ENCODE results near the gene HIGD1A. TPM values are rescaled to one million over a fixed set of nuclear protein-coding genes. Genes with fewer than 3 reads are reported as not detected.
"Not testable (repeated sequence)": the region's sequence is repeated elsewhere in the genome, so short reads cannot be mapped to it uniquely, and the experiment has no call there.

The HIGD1A gene
- polyA plus RNA-seq, 3 donors = 132 to 145 (median 136) TPM

DNA sequence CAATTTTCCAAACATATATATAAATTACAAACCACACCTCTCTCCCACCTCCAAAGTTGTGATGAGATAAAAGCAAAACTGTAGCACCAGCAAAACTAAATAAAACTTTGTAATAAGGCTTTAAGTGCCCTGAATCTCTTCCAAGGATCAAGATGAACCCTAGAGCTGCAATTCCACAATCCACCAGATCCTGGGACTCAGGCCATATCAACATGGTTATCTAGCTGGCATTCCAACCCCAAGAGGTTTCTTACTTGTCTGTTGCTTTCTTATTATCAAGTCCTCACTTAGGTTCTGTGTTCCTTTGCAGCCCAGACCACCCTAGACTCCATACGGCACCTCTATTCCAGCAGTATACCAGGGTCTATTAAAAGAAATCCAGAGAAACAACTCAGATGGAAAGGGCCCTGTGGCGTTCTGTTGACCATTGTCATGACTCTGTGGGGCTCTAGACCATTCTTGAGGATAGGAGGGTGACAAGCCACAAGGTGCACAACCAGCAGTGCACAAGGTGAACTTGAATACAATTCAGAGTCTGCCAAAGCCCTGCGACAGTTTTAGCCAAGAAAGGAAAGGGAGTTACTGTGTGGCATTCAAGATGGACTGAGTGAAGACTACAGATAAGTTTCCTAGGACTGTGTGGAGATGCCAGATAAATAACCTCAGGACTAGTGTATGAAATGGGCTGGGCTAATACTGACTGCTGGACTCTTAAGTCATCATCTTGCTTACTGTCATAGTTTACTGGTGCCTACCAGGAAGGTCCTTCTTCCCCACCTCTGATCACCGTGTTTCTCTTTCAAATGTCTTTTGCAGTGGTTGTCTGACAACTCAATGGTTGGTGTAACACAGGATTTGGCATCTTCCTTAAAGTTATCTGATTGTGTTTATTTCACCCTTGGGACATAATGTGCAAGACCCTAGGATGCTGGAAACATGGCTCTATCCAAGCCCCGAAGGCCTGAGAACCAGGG lies 32.1 kb upstream of the HIGD1A start:
- DNase-seq = no peak

DNA sequence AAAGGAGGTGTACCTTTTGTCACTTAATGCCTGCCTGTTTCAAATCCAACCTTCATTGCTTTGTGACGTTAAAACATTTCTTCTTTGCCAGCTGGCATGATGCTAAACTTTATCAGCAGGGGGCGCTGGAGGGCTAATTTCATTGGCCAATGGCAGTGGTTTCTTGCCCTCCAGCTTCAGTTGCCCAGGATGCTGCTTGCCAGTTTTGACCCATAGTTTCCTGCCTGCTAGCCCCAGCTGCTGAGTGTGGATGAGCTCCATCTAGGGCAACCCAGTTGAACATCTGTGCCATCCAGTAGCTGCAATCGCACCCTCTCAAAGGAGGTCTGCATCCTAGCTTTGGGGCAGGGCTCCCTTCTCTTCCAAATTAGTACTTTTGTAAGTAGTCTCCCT lies 27.0 kb upstream of the HIGD1A start:
- peak; percentile 68 for DNase-seq

- no peak for DNase-seq
Observed at GRCh38 chr3:42830437-42831320, 26.4 kb upstream of the HIGD1A start.

GRCh38 chr3:42829628-42830436 lies 25.5 kb upstream of the HIGD1A start:
- DNase-seq = no peak

DNA sequence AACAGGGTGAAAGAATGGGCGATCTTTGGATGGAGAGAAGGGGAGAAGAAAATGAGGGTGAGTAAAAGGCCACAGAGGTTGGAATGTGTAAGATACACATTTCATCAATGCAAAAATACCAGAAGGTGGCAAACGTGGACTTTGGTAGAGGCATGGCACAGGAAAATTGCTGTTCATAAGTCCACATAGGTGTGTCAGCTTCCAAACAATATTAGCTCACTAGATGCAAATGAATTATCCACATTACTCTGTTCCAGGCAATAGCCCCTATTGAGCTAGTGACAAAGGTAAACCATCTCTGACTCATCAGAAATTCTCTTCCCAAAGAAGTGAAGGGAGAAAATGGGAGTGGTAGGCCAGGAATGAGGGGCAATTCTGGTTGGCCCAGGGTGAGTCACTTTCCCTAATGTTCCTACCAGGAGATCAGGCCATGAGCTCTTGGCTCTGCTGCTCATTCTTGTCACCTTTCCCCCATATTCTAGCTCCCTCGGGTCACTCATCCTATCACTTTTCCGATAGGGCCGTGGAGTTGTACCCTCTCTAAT lies 24.9 kb upstream of the HIGD1A start:
- DNase-seq = no peak

GRCh38 chr3:42827654-42828053 lies 23.4 kb upstream of the HIGD1A start:
- no peak for DNase-seq

GRCh38 chr3:42827023-42827422 lies 22.7 kb upstream of the HIGD1A start:
- no peak for DNase-seq

DNA sequence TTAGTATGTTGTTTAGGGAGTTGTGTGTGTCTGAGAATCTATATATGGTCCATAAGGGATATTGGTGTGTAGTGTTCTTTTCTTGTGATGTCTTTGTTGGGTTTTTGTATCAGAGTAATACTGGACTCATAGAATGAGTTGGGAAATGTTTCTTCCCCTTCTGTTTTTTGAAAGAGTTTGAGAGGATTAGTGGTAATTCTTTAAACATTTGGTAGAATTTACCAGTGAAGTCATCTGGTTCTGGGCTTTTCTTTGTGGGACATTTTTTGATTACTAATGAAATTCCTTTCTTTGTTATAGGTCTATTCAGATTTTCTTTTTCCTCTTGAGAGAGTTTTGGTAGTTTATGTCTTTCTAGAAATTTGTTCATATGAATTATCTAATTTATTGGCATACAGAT lies 21.9 kb upstream of the HIGD1A start:
- DNase-seq = no peak

DNA sequence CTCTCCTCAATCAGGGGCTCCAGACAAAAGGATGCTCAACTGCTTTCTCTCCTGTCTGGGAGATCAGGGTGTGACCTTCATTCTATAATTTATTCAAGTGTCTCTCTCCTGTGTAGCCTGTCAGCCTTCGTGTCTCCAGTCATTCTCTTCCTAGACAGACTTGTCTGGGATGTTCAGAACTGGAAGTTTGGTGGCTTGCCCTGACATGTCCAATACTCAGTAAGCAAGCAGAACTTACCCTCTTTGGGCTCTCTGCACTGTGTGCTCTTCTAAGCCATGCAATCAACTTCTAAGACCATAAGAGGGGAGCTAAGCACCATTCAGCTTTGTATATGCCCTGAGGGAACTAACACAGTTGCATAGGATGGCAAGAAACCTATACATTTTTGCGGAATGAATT lies 19.1 kb upstream of the HIGD1A start:
- DNase-seq = no peak

DNA sequence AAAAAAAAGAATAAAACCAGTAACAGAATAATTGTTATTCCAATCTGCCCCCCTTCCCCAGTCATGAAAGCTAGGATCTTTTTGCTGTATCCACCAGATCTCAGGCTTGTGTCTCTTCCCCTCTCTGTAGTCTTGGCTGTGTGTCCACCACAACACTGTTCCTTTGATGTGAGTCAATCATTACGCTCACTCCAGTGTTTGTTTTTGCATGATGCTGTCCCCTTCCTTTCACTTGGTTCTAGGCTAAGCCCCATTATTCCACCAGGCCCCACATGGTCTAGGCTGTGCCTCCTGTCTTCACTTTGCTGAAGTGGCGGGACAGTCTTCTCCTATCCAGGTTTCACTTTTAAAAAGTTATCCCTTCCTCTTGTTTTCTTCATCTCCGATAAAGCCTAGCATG lies 18.5 kb upstream of the HIGD1A start:
- no peak for DNase-seq

- no peak for DNase-seq
Observed at GRCh38 chr3:42820746-42821051, 16.4 kb upstream of the HIGD1A start.

DNA sequence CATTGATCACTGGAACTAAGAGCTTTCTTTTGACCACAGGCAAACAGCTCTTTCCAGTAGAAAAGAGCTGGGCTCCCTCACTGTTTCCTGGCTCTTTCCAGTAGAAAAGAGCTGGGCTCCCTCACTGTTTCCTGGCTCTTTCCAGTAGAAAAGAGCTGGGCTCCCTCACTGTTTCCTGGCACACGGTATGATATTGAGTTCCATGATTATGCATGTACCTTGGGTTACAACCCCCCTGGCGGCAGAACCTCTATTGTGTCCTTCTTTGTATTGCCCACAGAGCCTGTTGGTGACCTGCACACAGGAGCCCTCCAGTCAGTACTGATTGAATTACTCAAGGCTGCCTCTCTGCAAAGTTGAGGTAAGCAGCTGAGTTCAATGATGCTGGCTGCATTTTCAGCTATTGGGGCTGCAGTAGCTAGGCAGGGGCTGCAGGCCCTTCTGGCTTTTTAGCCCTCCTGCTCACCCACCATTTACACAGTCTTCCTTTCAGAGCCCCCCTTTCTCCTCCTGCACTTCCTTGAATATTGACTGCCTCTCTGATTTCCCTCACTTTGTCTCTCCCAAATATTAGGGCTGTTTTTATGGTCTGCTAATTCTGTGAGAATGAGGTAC lies 15.2 kb upstream of the HIGD1A start:
- no peak for DNase-seq

DNA sequence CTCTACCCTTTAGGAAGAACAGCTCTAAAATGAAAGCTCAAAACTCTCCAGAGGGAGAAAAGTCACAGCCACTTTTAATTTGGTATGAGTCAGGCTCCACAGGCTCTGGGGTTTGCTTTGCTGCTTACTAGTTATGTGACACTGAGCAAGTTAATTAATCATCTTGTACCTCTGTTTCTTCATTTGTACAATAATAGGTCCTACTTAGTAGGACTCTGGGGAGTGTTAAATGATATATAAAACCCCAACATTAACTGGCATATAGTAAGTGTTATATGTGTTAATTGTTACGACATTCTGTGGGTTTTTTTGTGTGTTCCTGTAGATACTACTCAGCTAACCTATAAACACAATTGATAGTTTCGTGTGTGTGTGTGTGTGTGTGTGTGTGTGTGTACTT lies 11.5 kb upstream of the HIGD1A start:
- DNase-seq = no peak

DNA sequence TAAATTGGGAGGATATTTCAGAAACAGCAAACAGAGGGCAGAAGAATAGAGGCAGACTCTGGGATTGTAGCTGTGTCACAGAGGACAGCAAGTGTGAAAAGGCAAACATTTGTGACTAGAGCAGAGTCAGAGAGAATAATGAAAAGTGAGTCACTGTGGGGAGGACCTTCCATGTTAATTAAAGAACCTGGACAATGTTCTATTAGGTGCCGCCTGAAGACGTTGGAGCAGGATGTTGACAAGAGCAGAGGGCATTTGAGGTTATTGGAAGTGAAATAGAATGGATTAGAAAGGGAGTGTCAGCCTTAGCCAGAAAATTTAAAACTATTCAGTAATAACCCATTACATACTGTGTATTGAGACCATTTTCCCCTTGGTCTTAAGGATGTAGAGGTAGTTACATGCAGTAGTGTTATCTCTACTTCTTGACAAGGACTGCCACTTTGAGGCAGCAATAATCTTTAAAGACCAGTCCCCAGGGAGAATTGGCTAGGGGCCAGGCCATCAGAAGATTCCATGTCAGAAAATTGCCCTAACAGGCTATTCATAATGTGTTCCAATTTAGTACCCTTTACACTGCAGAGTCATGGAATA lies 10.7 kb upstream of the HIGD1A start:
- DNase-seq = no peak

DNA sequence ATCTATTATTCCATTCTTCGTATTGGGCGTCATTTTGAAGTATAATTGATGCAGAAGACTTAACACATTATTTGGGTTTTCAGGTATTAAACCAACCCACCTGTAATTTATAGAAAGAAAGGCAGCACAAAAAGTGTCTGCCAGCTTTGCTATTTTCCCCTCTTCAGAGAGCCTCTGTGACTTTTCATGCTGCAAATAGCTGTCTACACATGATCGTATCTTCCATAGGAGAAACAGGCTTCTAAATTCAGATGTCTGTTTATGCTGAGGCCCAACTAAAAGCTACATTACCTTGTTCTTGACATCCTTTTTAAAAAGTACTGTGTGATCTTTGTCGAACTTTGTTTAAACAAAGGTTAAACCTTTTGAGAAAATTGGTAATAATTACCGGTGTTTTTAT lies 10.0 kb upstream of the HIGD1A start:
- DNase-seq = no peak

- DNase-seq = not testable (repeated sequence)
Observed at GRCh38 chr3:42811118-42811883, 7.0 kb upstream of the HIGD1A start.

DNA sequence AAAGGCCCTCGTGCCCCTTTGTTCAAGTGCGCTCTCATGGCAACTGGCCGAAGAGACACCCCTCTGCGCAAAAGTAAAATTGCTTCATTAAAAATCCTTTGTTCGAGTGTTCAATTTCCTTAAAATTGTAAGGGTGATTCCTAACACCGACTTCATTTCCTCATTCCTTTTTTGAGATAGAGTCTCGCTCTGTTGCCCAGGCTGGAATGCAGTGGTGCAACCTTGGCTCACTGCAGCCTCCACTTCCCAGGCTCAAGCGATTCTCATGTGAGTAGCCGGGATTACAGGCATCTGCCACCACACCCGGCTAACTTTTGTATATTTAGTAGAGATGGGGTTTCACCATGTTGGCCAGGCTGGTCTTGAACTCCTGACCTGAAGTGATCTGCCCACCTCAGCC lies 6.4 kb upstream of the HIGD1A start:
- DNase-seq = not testable (repeated sequence)

DNA sequence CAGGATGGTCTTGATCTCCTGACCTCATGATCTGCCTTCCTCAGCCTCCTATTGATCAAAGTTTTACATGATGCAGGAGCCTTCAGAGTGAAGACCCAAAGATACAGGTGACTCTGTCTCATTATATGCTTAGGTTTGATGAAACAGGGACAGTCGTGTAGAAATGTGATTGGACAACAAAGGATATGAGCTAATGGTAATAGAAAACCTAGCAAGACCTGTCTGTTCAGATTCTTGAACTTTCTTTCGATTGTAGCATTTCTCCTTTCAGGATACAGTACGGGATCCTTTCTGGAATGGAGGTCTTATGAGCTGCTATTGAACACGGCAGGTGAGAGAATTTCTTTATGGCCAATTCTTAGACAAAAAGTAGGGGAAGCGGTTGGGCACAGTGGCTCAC lies 4.9 kb upstream of the HIGD1A start, which contains the start of gene ACKR2:
Gene ACKR2 (plus strand): TSS at position 244 of the 400 bp plus-strand sequence. CDS start 55,058 bp downstream, outside the sequence.
- DNase-seq = no peak

DNA sequence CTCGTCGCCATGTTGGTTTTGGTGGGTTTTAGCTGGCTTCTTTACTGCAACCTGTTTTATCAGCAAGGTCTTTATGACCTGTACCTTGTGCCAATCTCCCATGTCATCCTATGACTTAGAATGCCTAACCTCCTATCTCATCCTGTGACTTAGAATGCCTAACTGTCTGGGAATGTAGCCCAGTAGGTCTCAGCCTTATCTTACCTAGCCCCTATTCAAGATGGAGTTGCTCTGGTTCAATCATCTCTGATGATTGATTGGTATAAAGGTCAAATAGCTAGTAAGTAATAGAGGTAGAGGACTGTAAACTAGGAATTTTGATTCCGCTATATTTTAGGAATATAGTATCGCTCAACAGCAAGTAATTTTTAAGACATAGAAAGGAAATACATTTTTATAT lies 3.6 kb upstream of the HIGD1A start:
- no peak for DNase-seq

Data from renal pelvis (tissue), 4 donors.